HepG2 (cell line): ENCODE measurements around the gene S100A6. TPM values are rescaled to one million over a fixed set of nuclear protein-coding genes. Genes with fewer than 3 reads are reported as not detected.

Experiments
- ATF7-NPFF ChIP-seq: sonication (generic); formaldehyde crosslinking; IDR thresholded peaks from 2 replicates; pipeline ENCODE4 v1.8.1; 2023; ENCODE audit warnings: mild to moderate bottlenecking, low read depth, missing genetic modification reagents, moderate library complexity
- CENPX ChIP-seq: sonication (generic); formaldehyde crosslinking; IDR thresholded peaks from 2 replicates; pipeline ENCODE4 v1.9.0; 2021; ENCODE audit warnings: mild to moderate bottlenecking, missing genetic modification reagents, moderate library complexity
- GTF2F1 ChIP-seq: fragments of 150-350 bp; IDR thresholded peaks from 2 replicates; pipeline ENCODE4 v1.6.1; 2014; ENCODE audit warnings: low read length
- MTA3 ChIP-seq: sonication (generic); formaldehyde crosslinking; IDR thresholded peaks from 2 replicates; pipeline ENCODE4 v1.4.0; 2020; ENCODE audit warnings: missing genetic modification reagents
- TARDBP ChIP-seq: sonication (generic); formaldehyde crosslinking; IDR thresholded peaks from 2 replicates; pipeline ENCODE4 v1.8.0; 2022; ENCODE audit warnings: mild to moderate bottlenecking, missing genetic modification reagents
- TGIF2 ChIP-seq: IDR thresholded peaks from 2 replicates; pipeline ENCODE4 v1.6.1; 2016; ENCODE audit warnings: control low read depth, missing compliant biosample characterization
- TSC22D2 ChIP-seq: sonication (generic); formaldehyde crosslinking; IDR thresholded peaks from 2 replicates; pipeline ENCODE4 v1.5.1; 2020; ENCODE audit warnings: missing genetic modification reagents, mild to moderate bottlenecking, borderline replicate concordance
- ZKSCAN8 ChIP-seq: IDR thresholded peaks from 2 replicates; pipeline ENCODE4 v1.6.1; 2016; ENCODE audit warnings: borderline replicate concordance, missing genetic modification reagents, missing compliant biosample characterization
- ZNF24 ChIP-seq: fragments of 450-650 bp; IDR thresholded peaks from 2 replicates; pipeline ENCODE4 v1.6.1; 2017; ENCODE audit warnings: antibody characterized with exemption, mild to moderate bottlenecking
- ZNF605 ChIP-seq: sonication (generic); formaldehyde crosslinking; IDR thresholded peaks from 2 replicates; pipeline ENCODE4 v1.8.0; 2022; ENCODE audit warnings: mild to moderate bottlenecking, missing genetic modification reagents
- ZNF652 ChIP-seq: IDR thresholded peaks from 2 replicates; pipeline ENCODE4 v1.6.1; 2016; ENCODE audit warnings: low read depth, borderline replicate concordance
- ZNF724P ChIP-seq: sonication (generic); formaldehyde crosslinking; IDR thresholded peaks from 2 replicates; pipeline ENCODE4 v1.8.0; 2022; ENCODE audit warnings: missing genetic modification reagents, borderline replicate concordance
- ZNF841 ChIP-seq: sonication (generic); formaldehyde crosslinking; IDR thresholded peaks from 2 replicates; pipeline ENCODE4 v1.8.1; 2023; ENCODE audit warnings: missing genetic modification reagents, borderline replicate concordance
- polyA plus RNA-seq, 8 experiments: library from polyadenylated mRNA; depleted of rRNA in 3 of 8; stranded (reverse) in 7 of 8; unstranded in 1 of 8; fragments of >200 nt; fragmentation: Illumina TruSeq in 4 of 8; extraction: Trizol in 4 of 8; gene quantifications; 2 replicates each; pipeline versions ENCODE4 v1.2.1 to v1.2.3, GENCODE V29; 2011 to 2016; ENCODE audit warnings: low read depth in 4 of 8, missing spikeins in 1 of 8, mixed read lengths in 1 of 8; ENCODE audit not compliant: insufficient read depth in 1 of 8
- total RNA-seq, 5 experiments: library from RNA; depleted of rRNA; stranded (reverse); fragments of >200 nt; fragmentation: Illumina TruSeq; extraction: Trizol; gene quantifications; 2 replicates each; pipeline ENCODE4 v1.2.3, GENCODE V29; 2016; ENCODE audit warnings: low read depth in 1 of 5
- TF ChIP-seq, protein P1 (sequence below): sonication (generic); formaldehyde crosslinking; IDR thresholded peaks from 2 replicates; pipeline ENCODE4 v1.5.0; 2020; ENCODE audit warnings: mild to moderate bottlenecking, missing genetic modification reagents, borderline replicate concordance
- TF ChIP-seq, protein P2 (sequence below): sonication (generic); formaldehyde crosslinking; IDR thresholded peaks from 2 replicates; pipeline ENCODE4 v1.4.0; 2020; ENCODE audit warnings: missing genetic modification reagents
- TF ChIP-seq, protein P3 (sequence below): IDR thresholded peaks from 2 replicates; pipeline ENCODE4 v1.6.1; 2012; ENCODE audit warnings: low read length, improper control_type of control experiment
- TF ChIP-seq, protein P4 (sequence below): sonication (generic); formaldehyde crosslinking; IDR thresholded peaks from 2 replicates; pipeline ENCODE4 v1.5.1; 2020; ENCODE audit warnings: missing genetic modification reagents, mild to moderate bottlenecking, borderline replicate concordance
- TF ChIP-seq, protein P5 (sequence below): sonication (generic); formaldehyde crosslinking; IDR thresholded peaks from 2 replicates; pipeline ENCODE4 v1.5.0; 2020; ENCODE audit warnings: missing genetic modification reagents

S100A6 gene
- total and polyA plus RNA-seq, 2 of the 13 experiments (the other 11 are each of a cell fraction or from before 2014, with no cell fraction given) = 72.9 to 85.0 TPM

DNA sequence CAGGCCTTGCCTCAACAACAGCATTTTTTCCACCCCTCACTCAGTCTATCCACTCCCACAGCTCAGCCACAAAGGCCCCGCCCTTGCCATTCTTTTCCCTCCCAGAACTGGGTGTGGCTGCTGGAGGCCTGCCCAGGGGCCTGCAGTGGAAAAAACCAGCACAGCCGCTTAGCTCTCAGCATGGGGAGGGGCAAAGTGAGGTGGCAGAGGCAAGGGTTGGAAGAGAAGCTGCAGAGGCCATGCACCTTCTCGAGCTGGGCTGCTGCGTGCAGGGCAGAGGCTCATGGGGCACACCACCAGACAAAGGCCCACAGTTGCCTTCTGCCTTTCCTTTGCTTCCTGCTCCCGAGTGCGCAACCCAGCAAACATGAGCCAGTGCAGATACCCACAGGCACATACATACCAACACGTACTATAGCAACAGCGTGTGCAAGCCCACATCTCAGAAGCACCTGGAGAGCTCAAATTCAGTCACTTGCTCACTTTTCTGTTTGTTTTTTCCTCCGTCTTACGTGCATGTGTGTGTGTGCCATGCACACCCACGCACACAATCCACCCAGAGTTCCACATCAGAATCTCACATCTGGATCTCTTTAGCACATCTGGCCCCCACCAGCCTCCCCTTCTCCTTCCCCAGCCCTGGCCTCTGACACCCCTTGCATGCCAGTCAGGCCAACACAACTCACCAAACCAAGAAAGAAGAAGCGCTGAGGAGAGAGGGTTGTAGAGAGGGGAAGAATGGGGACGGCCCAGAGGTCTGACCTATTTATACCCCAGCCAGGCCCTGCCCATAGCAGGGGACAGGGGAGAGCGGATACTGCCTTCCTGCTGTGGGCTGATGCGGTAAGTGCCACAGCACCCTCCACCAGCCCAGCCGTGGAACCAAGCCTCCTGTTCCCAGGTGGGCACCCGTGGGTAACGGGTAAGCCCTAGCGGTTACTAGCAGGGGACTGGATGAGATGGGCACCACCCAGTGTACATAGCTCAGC lies 9.6 kb upstream of the S100A6 start, which contains the start of gene S100A4 (continued):
- TF ChIP-seq, protein P1, sequence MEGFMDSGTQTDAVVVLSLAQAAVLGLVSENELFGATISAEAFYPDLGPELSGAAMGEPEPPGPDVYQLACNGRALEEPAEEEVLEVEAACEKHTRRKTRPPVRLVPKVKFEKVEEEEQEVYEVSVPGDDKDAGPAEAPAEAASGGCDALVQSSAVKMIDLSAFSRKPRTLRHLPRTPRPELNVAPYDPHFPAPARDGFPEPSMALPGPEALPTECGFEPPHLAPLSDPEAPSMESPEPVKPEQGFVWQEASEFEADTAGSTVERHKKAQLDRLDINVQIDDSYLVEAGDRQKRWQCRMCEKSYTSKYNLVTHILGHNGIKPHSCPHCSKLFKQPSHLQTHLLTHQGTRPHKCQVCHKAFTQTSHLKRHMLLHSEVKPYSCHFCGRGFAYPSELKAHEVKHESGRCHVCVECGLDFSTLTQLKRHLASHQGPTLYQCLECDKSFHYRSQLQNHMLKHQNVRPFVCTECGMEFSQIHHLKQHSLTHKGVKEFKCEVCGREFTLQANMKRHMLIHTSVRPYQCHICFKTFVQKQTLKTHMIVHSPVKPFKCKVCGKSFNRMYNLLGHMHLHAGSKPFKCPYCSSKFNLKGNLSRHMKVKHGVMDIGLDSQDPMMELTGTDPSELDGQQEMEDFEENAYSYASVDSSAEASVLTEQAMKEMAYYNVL = no peak
- TF ChIP-seq TSC22D2 (CRISPR knock-in tag) (no peak), TGIF2 (CRISPR knock-in tag) (0 out of 2 replicates have a peak, but pooled peaks have one; percentile 48), MTA3 (CRISPR knock-in tag) (no peak), TARDBP (CRISPR knock-in tag) (peak; percentile 68; the same call in 1 of the 2 replicates), ZNF24 (no peak), ZNF652 (CRISPR knock-in tag) (peak; percentile 82), ZKSCAN8 (CRISPR knock-in tag) (0 out of 2 replicates have a peak, but pooled peaks have one; percentile 35), GTF2F1 (no peak), ZNF841 (CRISPR knock-in tag) (no peak), ATF7-NPFF (CRISPR knock-in tag) (no peak), ZNF605 (peak; percentile 41; the same call in 1 of the 2 replicates), ZNF724P (CRISPR knock-in tag) (no peak), CENPX (no peak)
- TF ChIP-seq, protein P2, sequence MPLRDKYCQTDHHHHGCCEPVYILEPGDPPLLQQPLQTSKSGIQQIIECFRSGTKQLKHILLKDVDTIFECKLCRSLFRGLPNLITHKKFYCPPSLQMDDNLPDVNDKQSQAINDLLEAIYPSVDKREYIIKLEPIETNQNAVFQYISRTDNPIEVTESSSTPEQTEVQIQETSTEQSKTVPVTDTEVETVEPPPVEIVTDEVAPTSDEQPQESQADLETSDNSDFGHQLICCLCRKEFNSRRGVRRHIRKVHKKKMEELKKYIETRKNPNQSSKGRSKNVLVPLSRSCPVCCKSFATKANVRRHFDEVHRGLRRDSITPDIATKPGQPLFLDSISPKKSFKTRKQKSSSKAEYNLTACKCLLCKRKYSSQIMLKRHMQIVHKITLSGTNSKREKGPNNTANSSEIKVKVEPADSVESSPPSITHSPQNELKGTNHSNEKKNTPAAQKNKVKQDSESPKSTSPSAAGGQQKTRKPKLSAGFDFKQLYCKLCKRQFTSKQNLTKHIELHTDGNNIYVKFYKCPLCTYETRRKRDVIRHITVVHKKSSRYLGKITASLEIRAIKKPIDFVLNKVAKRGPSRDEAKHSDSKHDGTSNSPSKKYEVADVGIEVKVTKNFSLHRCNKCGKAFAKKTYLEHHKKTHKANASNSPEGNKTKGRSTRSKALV (CRISPR knock-in tag) = no peak
- TF ChIP-seq, protein P3, sequence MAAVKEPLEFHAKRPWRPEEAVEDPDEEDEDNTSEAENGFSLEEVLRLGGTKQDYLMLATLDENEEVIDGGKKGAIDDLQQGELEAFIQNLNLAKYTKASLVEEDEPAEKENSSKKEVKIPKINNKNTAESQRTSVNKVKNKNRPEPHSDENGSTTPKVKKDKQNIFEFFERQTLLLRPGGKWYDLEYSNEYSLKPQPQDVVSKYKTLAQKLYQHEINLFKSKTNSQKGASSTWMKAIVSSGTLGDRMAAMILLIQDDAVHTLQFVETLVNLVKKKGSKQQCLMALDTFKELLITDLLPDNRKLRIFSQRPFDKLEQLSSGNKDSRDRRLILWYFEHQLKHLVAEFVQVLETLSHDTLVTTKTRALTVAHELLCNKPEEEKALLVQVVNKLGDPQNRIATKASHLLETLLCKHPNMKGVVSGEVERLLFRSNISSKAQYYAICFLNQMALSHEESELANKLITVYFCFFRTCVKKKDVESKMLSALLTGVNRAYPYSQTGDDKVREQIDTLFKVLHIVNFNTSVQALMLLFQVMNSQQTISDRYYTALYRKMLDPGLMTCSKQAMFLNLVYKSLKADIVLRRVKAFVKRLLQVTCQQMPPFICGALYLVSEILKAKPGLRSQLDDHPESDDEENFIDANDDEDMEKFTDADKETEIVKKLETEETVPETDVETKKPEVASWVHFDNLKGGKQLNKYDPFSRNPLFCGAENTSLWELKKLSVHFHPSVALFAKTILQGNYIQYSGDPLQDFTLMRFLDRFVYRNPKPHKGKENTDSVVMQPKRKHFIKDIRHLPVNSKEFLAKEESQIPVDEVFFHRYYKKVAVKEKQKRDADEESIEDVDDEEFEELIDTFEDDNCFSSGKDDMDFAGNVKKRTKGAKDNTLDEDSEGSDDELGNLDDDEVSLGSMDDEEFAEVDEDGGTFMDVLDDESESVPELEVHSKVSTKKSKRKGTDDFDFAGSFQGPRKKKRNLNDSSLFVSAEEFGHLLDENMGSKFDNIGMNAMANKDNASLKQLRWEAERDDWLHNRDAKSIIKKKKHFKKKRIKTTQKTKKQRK = no peak
- TF ChIP-seq, protein P4, sequence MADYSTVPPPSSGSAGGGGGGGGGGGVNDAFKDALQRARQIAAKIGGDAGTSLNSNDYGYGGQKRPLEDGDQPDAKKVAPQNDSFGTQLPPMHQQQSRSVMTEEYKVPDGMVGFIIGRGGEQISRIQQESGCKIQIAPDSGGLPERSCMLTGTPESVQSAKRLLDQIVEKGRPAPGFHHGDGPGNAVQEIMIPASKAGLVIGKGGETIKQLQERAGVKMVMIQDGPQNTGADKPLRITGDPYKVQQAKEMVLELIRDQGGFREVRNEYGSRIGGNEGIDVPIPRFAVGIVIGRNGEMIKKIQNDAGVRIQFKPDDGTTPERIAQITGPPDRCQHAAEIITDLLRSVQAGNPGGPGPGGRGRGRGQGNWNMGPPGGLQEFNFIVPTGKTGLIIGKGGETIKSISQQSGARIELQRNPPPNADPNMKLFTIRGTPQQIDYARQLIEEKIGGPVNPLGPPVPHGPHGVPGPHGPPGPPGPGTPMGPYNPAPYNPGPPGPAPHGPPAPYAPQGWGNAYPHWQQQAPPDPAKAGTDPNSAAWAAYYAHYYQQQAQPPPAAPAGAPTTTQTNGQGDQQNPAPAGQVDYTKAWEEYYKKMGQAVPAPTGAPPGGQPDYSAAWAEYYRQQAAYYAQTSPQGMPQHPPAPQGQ (CRISPR knock-in tag) = no peak
- TF ChIP-seq, protein P5, sequence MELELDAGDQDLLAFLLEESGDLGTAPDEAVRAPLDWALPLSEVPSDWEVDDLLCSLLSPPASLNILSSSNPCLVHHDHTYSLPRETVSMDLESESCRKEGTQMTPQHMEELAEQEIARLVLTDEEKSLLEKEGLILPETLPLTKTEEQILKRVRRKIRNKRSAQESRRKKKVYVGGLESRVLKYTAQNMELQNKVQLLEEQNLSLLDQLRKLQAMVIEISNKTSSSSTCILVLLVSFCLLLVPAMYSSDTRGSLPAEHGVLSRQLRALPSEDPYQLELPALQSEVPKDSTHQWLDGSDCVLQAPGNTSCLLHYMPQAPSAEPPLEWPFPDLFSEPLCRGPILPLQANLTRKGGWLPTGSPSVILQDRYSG (CRISPR knock-in tag) = no peak
